Hepatocyte (in vitro differentiated cells): ENCODE data around the gene PRR23E. TPM values are rescaled to one million over a fixed set of nuclear protein-coding genes. Genes with fewer than 3 reads are reported as not detected.

Experiments used
- DNase-seq: peaks from one replicate; pipeline ENCODE4 v3.0.0-alpha.2; 2016; ENCODE audit warnings: low spot score
- H2AFZ ChIP-seq: fragments of 200-600 bp; sonication (generic); 2 replicates; pipeline ENCODE4 v1.6.0; 2016; ENCODE audit warnings: antibody characterized with exemption, mild to moderate bottlenecking
- H3K27ac ChIP-seq: fragments of 200-600 bp; sonication (generic); 2 replicates; pipeline ENCODE4 v1.5.1; 2016; ENCODE audit warnings: mild to moderate bottlenecking
- H3K27me3 ChIP-seq: fragments of 200-600 bp; sonication (generic); 2 replicates; pipeline ENCODE4 v1.6.1; 2016
- H3K36me3 ChIP-seq: fragments of 200-600 bp; sonication (generic); replicated peaks from 2 replicates; pipeline ENCODE4 v1.5.1; 2016; ENCODE audit warnings: low read depth; ENCODE audit not compliant: insufficient read depth
- H3K4me1 ChIP-seq: fragments of 200-600 bp; sonication (generic); 2 replicates; pipeline ENCODE4 v1.5.1; 2016; ENCODE audit warnings: mild to moderate bottlenecking, moderate library complexity; ENCODE audit not compliant: insufficient read depth
- H3K4me2 ChIP-seq: fragments of 200-600 bp; sonication (generic); 2 replicates; pipeline ENCODE4 v1.6.0; 2016
- H3K4me3 ChIP-seq: fragments of 200-600 bp; sonication (generic); 2 replicates; pipeline ENCODE4 v1.5.1; 2016; ENCODE audit warnings: mild to moderate bottlenecking
- H3K79me2 ChIP-seq: fragments of 200-600 bp; sonication (generic); 2 replicates; pipeline ENCODE4 v1.6.0; 2017; ENCODE audit warnings: mild to moderate bottlenecking
- H3K9me2 ChIP-seq: fragments of 200-600 bp; sonication (generic); replicated peaks from 2 replicates; pipeline ENCODE4 v1.6.0; 2017; ENCODE audit warnings: mild to moderate bottlenecking; ENCODE audit not compliant: insufficient read depth
- H3K9me3 ChIP-seq: fragments of 200-600 bp; sonication (generic); 2 replicates; pipeline ENCODE4 v1.5.1; 2016; ENCODE audit warnings: low read depth, mild to moderate bottlenecking
- H4K20me1 ChIP-seq: fragments of 200-600 bp; sonication (generic); 2 replicates; pipeline ENCODE4 v1.6.0; 2016; ENCODE audit warnings: mild to moderate bottlenecking; ENCODE audit not compliant: insufficient read depth, poor library complexity, severe bottlenecking
- CTCF ChIP-seq: fragments of 200-600 bp; sonication (generic); IDR thresholded peaks from 2 replicates; pipeline ENCODE4 v1.5.1; 2016; ENCODE audit warnings: antibody characterized with exemption, mild to moderate bottlenecking; ENCODE audit not compliant: poor library complexity
- EZH2 ChIP-seq: fragments of 200-600 bp; sonication (generic); IDR thresholded peaks from 2 replicates; pipeline ENCODE4 v1.6.1; 2016; ENCODE audit warnings: antibody characterized with exemption, mild to moderate bottlenecking, borderline replicate concordance
- EZH2phosphoT487 ChIP-seq: fragments of 200-600 bp; sonication (generic); IDR thresholded peaks from one replicate; pipeline ENCODE4 v1.6.1; 2018; ENCODE audit warnings: antibody characterized with exemption, mild to moderate bottlenecking, low read depth, moderate library complexity; ENCODE audit not compliant: unreplicated experiment, severe bottlenecking
- WGBS: methylation state at CpG from one replicate; pipeline ENCODE4 v1.1.6; 2016; ENCODE audit warnings: low lambda C conversion rate; ENCODE audit errors: missing lambda C conversion rate; 5-methylcytosine and 5-hydroxymethylcytosine counted together
- polyA plus RNA-seq: library from polyadenylated mRNA; unstranded; fragments of >200 nt; fragmentation: Nextera tagmentation; extraction: Ambion mirVana; gene quantifications from 2 replicates; pipeline ENCODE4 v1.2.1, GENCODE V29; 2016
- total RNA-seq: library from RNA; depleted of rRNA; stranded (reverse); fragments of >200 nt; gene quantifications from 2 replicates; pipeline ENCODE4 v1.2.3, GENCODE V29; 2014

Gene PRR23E
- total and polyA plus RNA-seq, 2 experiments from 2014 or later = not detected

GRCh38 chr3:127182431-127182830 lies 10.5 kb upstream of the PRR23E start:
- no peaks in the 10 kb centered on the region for H3K79me2 ChIP-seq
- no peak overlapping the region for H3K4me2 ChIP-seq
- no peak for TF ChIP-seq CTCF
- no peak for TF ChIP-seq EZH2phosphoT487
- no peak for TF ChIP-seq EZH2
- H3K9me2 ChIP-seq = no peaks in the 10 kb centered on the region
- H3K9me3 ChIP-seq = no peaks in the 10 kb centered on the region
- no peaks in the 10 kb centered on the region for H3K36me3 ChIP-seq
- no peaks in the 10 kb centered on the region for H3K4me1 ChIP-seq
- DNase-seq = no peak
- 84% methylated on average over 7 of the region's 7 CpGs for WGBS
- no peak overlapping the region for H3K27ac ChIP-seq
- H3K27me3 ChIP-seq = no peaks in the 10 kb centered on the region
- H4K20me1 ChIP-seq = no peaks in the 10 kb centered on the region
- no peak overlapping the region for H2AFZ ChIP-seq
- no peak overlapping the region for H3K4me3 ChIP-seq

- no peaks in the 10 kb centered on the region for H4K20me1 ChIP-seq
- WGBS = 69% methylated on average over 8 of the region's 8 CpGs
- H3K36me3 ChIP-seq = no peaks in the 10 kb centered on the region
- no peaks in the 10 kb centered on the region for H3K9me2 ChIP-seq
- H3K79me2 ChIP-seq = no peaks in the 10 kb centered on the region
- DNase-seq = no peak
- no peak overlapping the region for H3K4me3 ChIP-seq
- TF ChIP-seq CTCF = no peak
- no peaks in the 10 kb centered on the region for H3K4me1 ChIP-seq
- no peaks in the 10 kb centered on the region for H3K9me3 ChIP-seq
- H3K27me3 ChIP-seq = no peaks in the 10 kb centered on the region
- H2AFZ ChIP-seq = no peak overlapping the region
- H3K27ac ChIP-seq = no peak overlapping the region
- no peak overlapping the region for H3K4me2 ChIP-seq
Measured at GRCh38 chr3:127182848-127183714, 9.8 kb upstream of the PRR23E start.

GRCh38 chr3:127183931-127184869 lies 8.7 kb upstream of the PRR23E start:
- WGBS = 89% methylated on average over 23 of the region's 23 CpGs
- TF ChIP-seq EZH2 = no peak
- TF ChIP-seq EZH2phosphoT487 = no peak
- no peak for TF ChIP-seq CTCF

More at GRCh38 chr3:127183931-127184869, 8.7 kb upstream of the PRR23E start:
- no peak overlapping the region for H3K4me3 ChIP-seq
- H3K79me2 ChIP-seq = no peaks in the 10 kb centered on the region
- H4K20me1 ChIP-seq = no peaks in the 10 kb centered on the region
- H3K4me2 ChIP-seq = no peak overlapping the region
- DNase-seq = no peak
- no peaks in the 10 kb centered on the region for H3K9me3 ChIP-seq
- no peak overlapping the region for H3K27ac ChIP-seq
- no peaks in the 10 kb centered on the region for H3K27me3 ChIP-seq
- no peaks in the 10 kb centered on the region for H3K4me1 ChIP-seq
- no peaks in the 10 kb centered on the region for H3K36me3 ChIP-seq
- no peak overlapping the region for H2AFZ ChIP-seq
- H3K9me2 ChIP-seq = no peaks in the 10 kb centered on the region
